Large intestine (tissue), 3 donors: ENCODE measurements around the gene C19orf73. TPM values are rescaled to one million over a fixed set of nuclear protein-coding genes. Genes with fewer than 3 reads are reported as not detected.
A peak's percentile ranks its signal among the peaks of the same experiment; 100 is the strongest.

Experiments
- DNase-seq, 2 donors: peaks; one replicate each; pipeline versions ENCODE4 v3.0.0 to v3.0.0-alpha.2; 2013
- H3K27ac ChIP-seq: one replicate; pipeline ENCODE4 v1.5.1; 2013; ENCODE audit warnings: low read length
- H3K27me3 ChIP-seq: 2 replicates; pipeline ENCODE4 v1.6.1; 2013; ENCODE audit warnings: low read length; ENCODE audit not compliant: control insufficient read depth, insufficient read depth
- H3K36me3 ChIP-seq: 2 replicates; pipeline ENCODE4 v1.6.1; 2013; ENCODE audit warnings: low read length; ENCODE audit not compliant: control insufficient read depth, insufficient read depth
- H3K4me1 ChIP-seq: one replicate; pipeline ENCODE4 v1.6.1; 2013; ENCODE audit warnings: low read length; ENCODE audit not compliant: control insufficient read depth, insufficient read depth
- H3K4me3 ChIP-seq: one replicate; pipeline ENCODE4 v1.5.1; 2013; ENCODE audit warnings: low read length
- H3K9me3 ChIP-seq: one replicate; pipeline ENCODE4 v1.6.1; 2013; ENCODE audit warnings: mild to moderate bottlenecking, low read depth, low read length, moderate library complexity; ENCODE audit not compliant: control insufficient read depth
- WGBS: methylation state at CpG from one replicate; pipeline ENCODE4 v1.1.5; 2013; ENCODE audit warnings: low lambda C conversion rate; ENCODE audit not compliant: insufficient coverage; 5-methylcytosine and 5-hydroxymethylcytosine counted together
- polyA plus RNA-seq: library from polyadenylated mRNA; unstranded; fragments of 120-200 nt; gene quantifications from one replicate; pipeline ENCODE4 v1.2.1, GENCODE V29; 2013

The C19orf73 gene
- polyA plus RNA-seq, 1 donor = 1.4 TPM

- 85% methylated on average over 5 of the region's 11 CpGs for WGBS
- Histone ChIP-seq H3K36me3 (peaks cover 33% of the 10 kb centered on the region), H3K4me1 (peaks cover 5% of the 10 kb centered on the region)
Measured at GRCh38 chr19:49111218-49111998, 7.5 kb downstream of the C19orf73 start.

GRCh38 chr19:49110567-49110966 is 8.4 kb downstream of the C19orf73 start:
- WGBS = 80% methylated on average over 1 of the region's 3 CpGs
- Histone ChIP-seq H3K4me3 (no peak overlapping the region), H3K27ac (no peak overlapping the region), H3K27me3 (no peaks in the 10 kb centered on the region), H3K36me3 (peaks cover 39% of the 10 kb centered on the region), H3K9me3 (no peaks in the 10 kb centered on the region), H3K4me1 (peaks cover 5% of the 10 kb centered on the region)
- DNase-seq = no peak

More at GRCh38 chr19:49111218-49111998, 7.5 kb downstream of the C19orf73 start:
- DNase-seq = no peak
- no peak overlapping the region for H3K27ac ChIP-seq
- no peak overlapping the region for H3K4me3 ChIP-seq
- no peaks in the 10 kb centered on the region for H3K9me3 ChIP-seq
- H3K27me3 ChIP-seq = no peaks in the 10 kb centered on the region

GRCh38 chr19:49109569-49110233 is 9.2 kb downstream of the C19orf73 start:
- no peak for DNase-seq
- Histone ChIP-seq H3K4me1 (peaks cover 5% of the 10 kb centered on the region), H3K9me3 (no peaks in the 10 kb centered on the region), H3K36me3 (peaks cover 46% of the 10 kb centered on the region), H3K27me3 (no peaks in the 10 kb centered on the region), H3K4me3 (no peak overlapping the region), H3K27ac (no peak overlapping the region)
- whole genome bisulfite sequencing = no CpG with 5 or more reads among the region's 8 CpGs

GRCh38 chr19:49109051-49109450 is 9.9 kb downstream of the C19orf73 start:
- no peak overlapping the region for H3K4me3 ChIP-seq
- DNase-seq = no peak
- H3K27me3 ChIP-seq = no peaks in the 10 kb centered on the region
- no peaks in the 10 kb centered on the region for H3K9me3 ChIP-seq
- H3K36me3 ChIP-seq = peaks cover 52% of the 10 kb centered on the region
- 100% methylated on average over 1 of the region's 5 CpGs for WGBS
- no peak overlapping the region for H3K27ac ChIP-seq
- peaks cover 5% of the 10 kb centered on the region for H3K4me1 ChIP-seq

- no peak for DNase-seq
- H3K4me1 ChIP-seq = no peaks in the 10 kb centered on the region
- H3K27me3 ChIP-seq = no peaks in the 10 kb centered on the region
- H3K9me3 ChIP-seq = no peaks in the 10 kb centered on the region
- WGBS = 97% methylated on average over 6 of the region's 93 CpGs
- no peak overlapping the region for H3K27ac ChIP-seq
- H3K36me3 ChIP-seq = peaks cover 64% of the 10 kb centered on the region
- H3K4me3 ChIP-seq = no peak overlapping the region
Measured at GRCh38 chr19:49107625-49108459, 11.1 kb downstream of the C19orf73 start.

- DNase-seq = peak; percentile 26 to 31
- H3K4me3 ChIP-seq = no peak overlapping the region
- peaks cover 73% of the 10 kb centered on the region for H3K36me3 ChIP-seq
- no peaks in the 10 kb centered on the region for H3K9me3 ChIP-seq
- no peaks in the 10 kb centered on the region for H3K4me1 ChIP-seq
- no peaks in the 10 kb centered on the region for H3K27me3 ChIP-seq
- no peak overlapping the region for H3K27ac ChIP-seq
- 60% methylated on average over 1 of the region's 12 CpGs for whole genome bisulfite sequencing
Measured at GRCh38 chr19:49106648-49107135, 12.3 kb downstream of the C19orf73 start.

GRCh38 chr19:49104229-49104864 is 14.6 kb downstream of the C19orf73 start:
- H3K4me1 ChIP-seq = no peaks in the 10 kb centered on the region
- whole genome bisulfite sequencing = no CpG with 5 or more reads among the region's 30 CpGs
- H3K9me3 ChIP-seq = no peaks in the 10 kb centered on the region
- H3K27me3 ChIP-seq = no peaks in the 10 kb centered on the region
- no peak overlapping the region for H3K27ac ChIP-seq
- no peak for DNase-seq
- peaks cover 86% of the 10 kb centered on the region for H3K36me3 ChIP-seq
- H3K4me3 ChIP-seq = no peak overlapping the region

GRCh38 chr19:49103331-49104085 is 15.4 kb downstream of the C19orf73 start:
- WGBS = no CpG with 5 or more reads among the region's 33 CpGs
- no peak for DNase-seq
- no peak overlapping the region for H3K4me3 ChIP-seq
- H3K4me1 ChIP-seq = no peaks in the 10 kb centered on the region
- H3K27me3 ChIP-seq = no peaks in the 10 kb centered on the region
- no peaks in the 10 kb centered on the region for H3K9me3 ChIP-seq
- H3K36me3 ChIP-seq = peaks cover 85% of the 10 kb centered on the region
- H3K27ac ChIP-seq = no peak overlapping the region

GRCh38 chr19:49102303-49102702 is 16.6 kb downstream of the C19orf73 start:
- Histone ChIP-seq H3K27me3 (no peaks in the 10 kb centered on the region), H3K9me3 (no peaks in the 10 kb centered on the region), H3K27ac (no peak overlapping the region), H3K4me1 (no peaks in the 10 kb centered on the region), H3K36me3 (peaks cover 87% of the 10 kb centered on the region), H3K4me3 (no peak overlapping the region)
- no CpG with 5 or more reads among the region's 12 CpGs for WGBS
- no peak for DNase-seq
